ENCODE measurements around the gene VAV2. TPM values are rescaled to one million over a fixed set of nuclear protein-coding genes. Genes with fewer than 3 reads are reported as not detected.

VAV2 gene
- total RNA-seq, 4 donors from 2014 or later = 15.0 to 25.7 (median 20.5) TPM

GRCh38 chr9:133953621-133953975 is 38.5 kb downstream of the VAV2 start:
- intact Hi-C loops (cut with DNase I) = no loop called here
- WGBS, 2 donors = 86 to 100% methylated on average over 1 of the region's 4 CpGs
- Histone ChIP-seq H3K4me1 (peaks cover 27 to 50% of the 10 kb centered on the region in 2 donors), H3K27ac (no peak overlapping the region), H3K36me3 (no peaks in the 10 kb centered on the region), H3K27me3 (no peaks in the 10 kb centered on the region), H3K9me3 (no peaks in the 10 kb centered on the region), H3K4me3 (replicated peaks in 1 of 3) (no peak overlapping the region)
- TF ChIP-seq POLR2A (IDR thresholded peaks at IDR 0.05) (no peak), CTCF (IDR thresholded peaks at IDR 0.05) (no peak)
- DNase-seq = no peak

GRCh38 chr9:133952598-133953550 is 39.2 kb downstream of the VAV2 start:
- H3K4me3 ChIP-seq (replicated peaks in 1 of 3) = no peak overlapping the region
- H3K9me3 ChIP-seq = no peaks in the 10 kb centered on the region
- H3K4me1 ChIP-seq = peaks cover 33 to 52% of the 10 kb centered on the region in 2 donors
- H3K27ac ChIP-seq = no peak overlapping the region
- no peak for TF ChIP-seq POLR2A (IDR thresholded peaks at IDR 0.05)
- no peak for TF ChIP-seq CTCF (IDR thresholded peaks at IDR 0.05)
- intact Hi-C loops (cut with DNase I) = no loop called here
- H3K36me3 ChIP-seq = no peaks in the 10 kb centered on the region
- 89 to 96% methylated on average over 8 to 16 of the region's 18 CpGs for WGBS, 2 donors
- DNase-seq = no peak
- H3K27me3 ChIP-seq = no peaks in the 10 kb centered on the region

GRCh38 chr9:133951265-133951664 is 40.9 kb downstream of the VAV2 start:
- Histone ChIP-seq H3K36me3 (no peaks in the 10 kb centered on the region), H3K4me3 (replicated peaks in 1 of 3) (no peak overlapping the region), H3K9me3 (no peaks in the 10 kb centered on the region), H3K27me3 (no peaks in the 10 kb centered on the region), H3K27ac (no peak overlapping the region), H3K4me1 (peaks cover 29 to 54% of the 10 kb centered on the region in 2 donors)
- intact Hi-C loops (cut with DNase I) = no loop called here
- no peak for TF ChIP-seq POLR2A (IDR thresholded peaks at IDR 0.05)
- no peak for TF ChIP-seq CTCF (IDR thresholded peaks at IDR 0.05)
- 97% methylated on average over 6 to 8 of the region's 8 CpGs for WGBS, 2 donors
- DNase-seq = no peak

- peaks cover 28 to 54% of the 10 kb centered on the region in 2 donors for H3K4me1 ChIP-seq
- DNase-seq = no peak
- TF ChIP-seq POLR2A (IDR thresholded peaks at IDR 0.05) (no peak), CTCF (IDR thresholded peaks at IDR 0.05) (no peak)
- no peak overlapping the region for H3K27ac ChIP-seq
- no peaks in the 10 kb centered on the region for H3K27me3 ChIP-seq
- no peak overlapping the region for H3K4me3 ChIP-seq (replicated peaks in 1 of 3)
- intact Hi-C loops (cut with DNase I) = no loop called here
- H3K9me3 ChIP-seq = no peaks in the 10 kb centered on the region
- H3K36me3 ChIP-seq = no peaks in the 10 kb centered on the region
- WGBS, 2 donors = 77 to 81% methylated on average over 25 of the region's 25 CpGs
These were observed 41.5 kb downstream of the VAV2 start for GRCh38 chr9:133950629-133951111.

GRCh38 chr9:133950192-133950591 is 41.9 kb downstream of the VAV2 start:
- TF ChIP-seq POLR2A (IDR thresholded peaks at IDR 0.05) (no peak), CTCF (IDR thresholded peaks at IDR 0.05) (no peak)
- no peak overlapping the region for H3K27ac ChIP-seq
- H3K36me3 ChIP-seq = no peaks in the 10 kb centered on the region
- 77 to 80% methylated on average over 13 of the region's 13 CpGs for WGBS, 2 donors
- intact Hi-C loops (cut with DNase I) = no loop called here
- no peak overlapping the region for H3K4me3 ChIP-seq (replicated peaks in 1 of 3)
- no peaks in the 10 kb centered on the region for H3K9me3 ChIP-seq
- peaks cover 28 to 58% of the 10 kb centered on the region in 2 donors for H3K4me1 ChIP-seq
- no peaks in the 10 kb centered on the region for H3K27me3 ChIP-seq
- no peak for DNase-seq
